ENCODE data around the gene RPL19.

The RPL19 gene

GRCh38 chr17:39187152-39187830 lies 12.8 kb upstream of the RPL19 start:
- in situ Hi-C loops (cut with MboI; ENCODE audit: low pct_unique_long_range_greater_than_20kb, low sequenced_read_pairs, unreplicated experiment), result no loop called here
- no peak for DNase-seq (ENCODE audit: low spot score)
- TF ChIP-seq CTCF (IDR thresholded peaks at IDR 0.05; ENCODE audit: extremely low read depth, insufficient read depth, missing control alignments), result no peak

- TF ChIP-seq CTCF (IDR thresholded peaks at IDR 0.05; ENCODE audit: extremely low read depth, insufficient read depth, missing control alignments), result no peak
- in situ Hi-C loops (cut with MboI; ENCODE audit: low pct_unique_long_range_greater_than_20kb, low sequenced_read_pairs, unreplicated experiment), result no loop called here
- DNase-seq (ENCODE audit: low spot score), result no peak
Measured at GRCh38 chr17:39191750-39192510, 8.2 kb upstream of the RPL19 start.

GRCh38 chr17:39192901-39193300 lies 7.2 kb upstream of the RPL19 start:
- in situ Hi-C loops (cut with MboI; ENCODE audit: low pct_unique_long_range_greater_than_20kb, low sequenced_read_pairs, unreplicated experiment), result no loop called here
- DNase-seq (ENCODE audit: low spot score), result no peak
- TF ChIP-seq CTCF (IDR thresholded peaks at IDR 0.05; ENCODE audit: extremely low read depth, insufficient read depth, missing control alignments), result no peak

GRCh38 chr17:39193346-39193745 lies 6.7 kb upstream of the RPL19 start:
- TF ChIP-seq CTCF (IDR thresholded peaks at IDR 0.05; ENCODE audit: extremely low read depth, insufficient read depth, missing control alignments), result no peak
- in situ Hi-C loops (cut with MboI; ENCODE audit: low pct_unique_long_range_greater_than_20kb, low sequenced_read_pairs, unreplicated experiment), result no loop called here
- no peak for DNase-seq (ENCODE audit: low spot score)

- in situ Hi-C loops (cut with MboI; ENCODE audit: low pct_unique_long_range_greater_than_20kb, low sequenced_read_pairs, unreplicated experiment), result no loop called here
- no peak for DNase-seq (ENCODE audit: low spot score)
- no peak for TF ChIP-seq CTCF (IDR thresholded peaks at IDR 0.05; ENCODE audit: extremely low read depth, insufficient read depth, missing control alignments)
Measured at GRCh38 chr17:39194089-39194984, 5.7 kb upstream of the RPL19 start.

GRCh38 chr17:39194985-39195524 lies 5.0 kb upstream of the RPL19 start:
- DNase-seq (ENCODE audit: low spot score), result no peak
- no peak for TF ChIP-seq CTCF (IDR thresholded peaks at IDR 0.05; ENCODE audit: extremely low read depth, insufficient read depth, missing control alignments)
- in situ Hi-C loops (cut with MboI; ENCODE audit: low pct_unique_long_range_greater_than_20kb, low sequenced_read_pairs, unreplicated experiment), result no loop called here

Measured in GM13977 (cell line).